GM12878 (cell line): ENCODE results near the gene UST. TPM values are rescaled to one million over a fixed set of nuclear protein-coding genes. Genes with fewer than 3 reads are reported as not detected.

Experiments
- ATAC-seq: fragments of 200-7000 bp; cut with Tn5 transposase; 3 replicates; pipeline ENCODE4 v1.9.1; 2020; ENCODE audit warnings: mild to moderate bottlenecking, moderate library complexity
- BruUV-seq: library from RNA; stranded (reverse); fragments of 400-500 nt; replicated peaks from 2 replicates; lab custom pipeline; 2021; lab: Mats Ljungman, UMichigan
- CTCF ChIA-PET: fragments of 300-600 bp; sonication (Branson Sonifier 250); formaldehyde crosslinking; extraction: SDS; loops from one replicate; lab custom pipeline; 2021; ENCODE audit warnings: inconsistent platforms; lab: Yijun Ruan, JAX
- POLR2A ChIA-PET: fragments of 350-600 bp; formaldehyde crosslinking; extraction: SDS; loops from one replicate; lab custom pipeline; 2021; ENCODE audit warnings: inconsistent platforms; lab: Charles Lee
- RAD21 ChIA-PET: fragments of 300-600 bp; sonication (Branson Sonifier 250); formaldehyde crosslinking; loops from one replicate; lab custom pipeline; 2023; ENCODE audit warnings: antibody characterized with exemption; ENCODE audit not compliant: unreplicated experiment; lab: Charles Lee
- SMC1A ChIA-PET: fragments of 300-600 bp; sonication (Branson Sonifier 250); formaldehyde crosslinking; loops from one replicate; lab custom pipeline; 2023; ENCODE audit not compliant: unreplicated experiment, uncharacterized antibody; lab: Charles Lee
- DNase-seq: peaks from one replicate; pipeline ENCODE4 v3.0.0-alpha.2; 2011; ENCODE audit warnings: low read depth, low spot score
- FAIRE-seq: peaks from 3 replicates; lab custom pipeline; 2011; peaks lifted over from hg19 to GRCh38; lab: Jason Lieb, UNC
- H2AFZ ChIP-seq: 2 replicates; pipeline ENCODE4 v1.6.0; 2011; ENCODE audit warnings: low read depth, low read length, control low read depth; ENCODE audit not compliant: control insufficient read depth
- H3K27ac ChIP-seq: 2 replicates; pipeline ENCODE4 v1.5.1; 2011; ENCODE audit warnings: control low read depth; ENCODE audit not compliant: control insufficient read depth, insufficient read depth
- H3K27me3 ChIP-seq, 2 experiments: replicated peaks in 1 of 2; 2 replicates each; pipeline versions ENCODE4 v1.6.0 to v1.6.1; 2011; ENCODE audit warnings: low read length in 1 of 2; ENCODE audit not compliant: control insufficient read depth in 2 of 2, insufficient read depth in 2 of 2
- H3K36me3 ChIP-seq, 2 experiments: 2 replicates each; pipeline ENCODE4 v1.5.1; 2011; ENCODE audit warnings: low read length in 1 of 2; ENCODE audit not compliant: control insufficient read depth in 2 of 2, insufficient read depth in 2 of 2
- H3K4me1 ChIP-seq: 2 replicates; pipeline ENCODE4 v1.6.1; 2011; ENCODE audit warnings: mild to moderate bottlenecking, low read length, moderate library complexity, mixed read lengths; ENCODE audit not compliant: control insufficient read depth, insufficient read depth
- H3K4me2 ChIP-seq: 2 replicates; pipeline ENCODE4 v1.6.0; 2011; ENCODE audit warnings: control low read depth; ENCODE audit not compliant: control insufficient read depth, insufficient read depth
- H3K4me3 ChIP-seq: fragments of 200-600 bp; sonication (generic); 2 replicates; pipeline ENCODE4 v1.5.1; 2016
- H3K79me2 ChIP-seq: 2 replicates; pipeline ENCODE4 v1.6.0; 2011; ENCODE audit warnings: low read length; ENCODE audit not compliant: control insufficient read depth, insufficient read depth
- H3K9ac ChIP-seq: 2 replicates; pipeline ENCODE4 v1.8.0; 2011; ENCODE audit warnings: low read length, control low read depth, mixed read lengths; ENCODE audit not compliant: control insufficient read depth, insufficient read depth
- H3K9me3 ChIP-seq: replicated peaks from 3 replicates; pipeline ENCODE4 v1.5.1; 2011; ENCODE audit warnings: mild to moderate bottlenecking, low read length; ENCODE audit not compliant: control insufficient read depth, insufficient read depth
- H4K20me1 ChIP-seq: 2 replicates; pipeline ENCODE4 v1.6.0; 2011; ENCODE audit not compliant: control insufficient read depth, insufficient read depth
- ATF3 ChIP-seq: IDR thresholded peaks from 2 replicates; pipeline ENCODE4 v1.6.1; 2011; ENCODE audit warnings: low read depth, mild to moderate bottlenecking, low read length, moderate library complexity, borderline replicate concordance; ENCODE audit errors: extremely low read depth
- CBX5 ChIP-seq: sonication (generic); IDR thresholded peaks from 2 replicates; pipeline ENCODE4 v1.6.1; 2016; ENCODE audit warnings: low read depth, moderate library complexity, mild to moderate bottlenecking, inconsistent platforms
- ETV6 ChIP-seq, 2 experiments: fragments of 450-650 bp in 1 of 2; IDR thresholded peaks in 1 of 2; conservative IDR thresholded peaks in 1 of 2; 2 replicates each; pipeline ENCODE4 v1.6.1; 2014; ENCODE audit warnings: antibody characterized with exemption in 1 of 2, borderline replicate concordance in 1 of 2, low read depth in 1 of 2, mild to moderate bottlenecking in 1 of 2, moderate library complexity in 1 of 2
- GATAD2B ChIP-seq: fragments of 450-650 bp; conservative IDR thresholded peaks from 2 replicates; pipeline ENCODE4 v1.6.1; 2017; ENCODE audit warnings: low read depth, mild to moderate bottlenecking, moderate library complexity
- IKZF1 ChIP-seq: fragments of 450-650 bp; conservative IDR thresholded peaks from 2 replicates; pipeline ENCODE4 v1.6.1; 2017; ENCODE audit warnings: antibody characterized with exemption, mild to moderate bottlenecking
- POU2F2 ChIP-seq: IDR thresholded peaks from 3 replicates; pipeline ENCODE4 v1.6.1; 2011; ENCODE audit warnings: low read depth, mild to moderate bottlenecking, low read length, borderline replicate concordance
- RAD21 ChIP-seq: IDR thresholded peaks from 2 replicates; pipeline ENCODE4 v1.6.1; 2011; ENCODE audit warnings: mild to moderate bottlenecking, low read depth, low read length, moderate library complexity; ENCODE audit not compliant: insufficient read depth
- USF2 ChIP-seq: IDR thresholded peaks from 2 replicates; pipeline ENCODE4 v1.6.1; 2011; ENCODE audit warnings: low read depth, low read length, improper control_type of control experiment, borderline replicate concordance
- ZBED1 ChIP-seq: IDR thresholded peaks from 2 replicates; pipeline ENCODE4 v1.6.1; 2016; ENCODE audit warnings: borderline replicate concordance
- WGBS: methylation state at CpG from one replicate; pipeline ENCODE4 v1.1.6; 2016; ENCODE audit warnings: low lambda C conversion rate; ENCODE audit not compliant: insufficient replicate concordance, insufficient coverage; ENCODE audit errors: missing lambda C conversion rate; 5-methylcytosine and 5-hydroxymethylcytosine counted together
- in situ Hi-C: fragments of 300-500 bp; cut with MboI; formaldehyde crosslinking; loops from 9 replicates; pipeline ENCODE4 v1.14.3; 2018; ENCODE audit warnings: mixed read lengths
- intact Hi-C: fragments of 100-400 bp; cut with micrococcal nuclease; formaldehyde crosslinking; loops from one replicate; pipeline ENCODE4 v1.14.2; 2022; ENCODE audit not compliant: unreplicated experiment
- polyA plus RNA-seq, 11 experiments: library from polyadenylated mRNA; depleted of rRNA in 4 of 11; unstranded in 6 of 11; stranded (reverse) in 5 of 11; fragments of >200 nt; fragmentation: Nextera tagmentation in 4 of 11; fragmentation: Illumina TruSeq in 1 of 11; extraction: Ambion mirVana in 4 of 11; extraction: Trizol in 1 of 11; gene quantifications; 1 replicate in 1 of 11; 2 replicates in 10 of 11; pipeline versions ENCODE4 v1.2.1 to v1.2.3, GENCODE V29; 2011 to 2016; ENCODE audit warnings: inconsistent platforms in 2 of 11, missing spikeins in 2 of 11, low read depth in 1 of 11
- total RNA-seq, 4 experiments: library from RNA; depleted of rRNA in 3 of 4; stranded (reverse); fragments of >200 nt in 3 of 4; fragmentation: Illumina TruSeq in 1 of 4; extraction: Trizol in 1 of 4; gene quantifications; 2 replicates each; pipeline versions ENCODE4 v1.2.1 to v1.2.3, GENCODE V29; 2013 to 2021
- TF ChIP-seq, protein P1 (sequence below): IDR thresholded peaks from 2 replicates; pipeline ENCODE4 v1.6.1; 2011; ENCODE audit warnings: mild to moderate bottlenecking, low read depth, low read length, moderate library complexity; ENCODE audit not compliant: insufficient replicate concordance

The UST gene
- total and polyA plus RNA-seq, 10 of the 15 experiments (the other 5 are each of a cell fraction or from before 2014, with no cell fraction given): 0.74 to 43.3 (median 2.2) TPM

GRCh38 chr6:148932731-148933130 is 185.9 kb downstream of the UST start:
- in situ Hi-C loops: no loop called here
- no peak for DNase-seq
- intact Hi-C loops: no loop called here
- ChIA-PET RAD21 (no interaction called here), SMC1A (interaction anchor here (1.1 kb wide), 1 partner anchor 355 kb away, joined by 4 read pairs; no protein-coding TSS in a partner anchor), CTCF (no interaction called here), POLR2A (no interaction called here)
- no TSS peak for BruUV-seq
- TF ChIP-seq IKZF1: no peak
- TF ChIP-seq, protein P1, sequence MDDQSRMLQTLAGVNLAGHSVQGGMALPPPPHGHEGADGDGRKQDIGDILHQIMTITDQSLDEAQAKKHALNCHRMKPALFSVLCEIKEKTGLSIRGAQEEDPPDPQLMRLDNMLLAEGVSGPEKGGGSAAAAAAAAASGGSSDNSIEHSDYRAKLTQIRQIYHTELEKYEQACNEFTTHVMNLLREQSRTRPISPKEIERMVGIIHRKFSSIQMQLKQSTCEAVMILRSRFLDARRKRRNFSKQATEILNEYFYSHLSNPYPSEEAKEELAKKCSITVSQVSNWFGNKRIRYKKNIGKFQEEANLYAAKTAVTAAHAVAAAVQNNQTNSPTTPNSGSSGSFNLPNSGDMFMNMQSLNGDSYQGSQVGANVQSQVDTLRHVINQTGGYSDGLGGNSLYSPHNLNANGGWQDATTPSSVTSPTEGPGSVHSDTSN: no peak
- TF ChIP-seq ZBED1: no peak
- TF ChIP-seq POU2F2: no peak
- no peak for TF ChIP-seq ATF3
- no peak for TF ChIP-seq GATAD2B
- TF ChIP-seq ETV6 (conservative IDR thresholded peaks at IDR 0.05 in 1 of 2, IDR thresholded peaks at IDR 0.05 in 1 of 2; ENCODE audit: borderline replicate concordance in 1 of 2, low read depth in 1 of 2): no peak
- TF ChIP-seq USF2: no peak
- no peak for TF ChIP-seq CBX5
- TF ChIP-seq RAD21: no peak
- peaks cover 0 to 5% of the 10 kb centered on the region in 2 experiments; a peak in 1 of 4 replicates for H3K27me3 ChIP-seq
- ATAC-seq: no peak
- H3K9ac ChIP-seq: no peak overlapping the region
- H3K4me3 ChIP-seq: no peak overlapping the region
- no peaks in the 10 kb centered on the region for H4K20me1 ChIP-seq
- no peaks in the 10 kb centered on the region for H3K9me3 ChIP-seq
- H2AFZ ChIP-seq: no peak overlapping the region
- no peak overlapping the region for H3K4me2 ChIP-seq
- FAIRE-seq: no peak
- 22% methylated on average over 4 of the region's 4 CpGs for WGBS
- H3K36me3 ChIP-seq: no peaks in the 10 kb centered on the region
- H3K4me1 ChIP-seq: no peaks in the 10 kb centered on the region
- no peaks in the 10 kb centered on the region for H3K79me2 ChIP-seq
- no peak overlapping the region for H3K27ac ChIP-seq
